Nephron progenitor cell (in vitro differentiated cells): ENCODE data around the gene ZFHX3.

Experiments
- DNase-seq: peaks from one replicate; pipeline ENCODE4 v3.0.0; 2021
- H3K27ac Mint-ChIP-seq: 2 replicates; pipeline ENCODE4 v1.8.0; 2021; ENCODE audit warnings: mild to moderate bottlenecking, moderate library complexity, mixed read lengths
- H3K27me3 Mint-ChIP-seq: 2 replicates; pipeline ENCODE4 v1.8.0; 2021; ENCODE audit warnings: mild to moderate bottlenecking, low read depth, mixed read lengths; ENCODE audit not compliant: poor library complexity
- H3K36me3 Mint-ChIP-seq: 2 replicates; pipeline ENCODE4 v1.8.0; 2021; ENCODE audit warnings: low read depth, mixed read lengths
- H3K4me1 Mint-ChIP-seq: 2 replicates; pipeline ENCODE4 v1.8.0; 2021; ENCODE audit warnings: mixed read lengths
- H3K4me3 Mint-ChIP-seq: 2 replicates; pipeline ENCODE4 v1.8.0; 2021; ENCODE audit warnings: mild to moderate bottlenecking, moderate library complexity, mixed read lengths
- H3K9me3 Mint-ChIP-seq: 2 replicates; pipeline ENCODE4 v1.8.0; 2021; ENCODE audit warnings: mild to moderate bottlenecking, moderate library complexity, mixed read lengths
- TF ChIP-seq, protein P1 (sequence below): fragments of 200-600 bp; sonication (generic); IDR thresholded peaks from 2 replicates; pipeline ENCODE4 v1.5.0; 2021; ENCODE audit warnings: antibody characterized with exemption

Gene ZFHX3

DNA sequence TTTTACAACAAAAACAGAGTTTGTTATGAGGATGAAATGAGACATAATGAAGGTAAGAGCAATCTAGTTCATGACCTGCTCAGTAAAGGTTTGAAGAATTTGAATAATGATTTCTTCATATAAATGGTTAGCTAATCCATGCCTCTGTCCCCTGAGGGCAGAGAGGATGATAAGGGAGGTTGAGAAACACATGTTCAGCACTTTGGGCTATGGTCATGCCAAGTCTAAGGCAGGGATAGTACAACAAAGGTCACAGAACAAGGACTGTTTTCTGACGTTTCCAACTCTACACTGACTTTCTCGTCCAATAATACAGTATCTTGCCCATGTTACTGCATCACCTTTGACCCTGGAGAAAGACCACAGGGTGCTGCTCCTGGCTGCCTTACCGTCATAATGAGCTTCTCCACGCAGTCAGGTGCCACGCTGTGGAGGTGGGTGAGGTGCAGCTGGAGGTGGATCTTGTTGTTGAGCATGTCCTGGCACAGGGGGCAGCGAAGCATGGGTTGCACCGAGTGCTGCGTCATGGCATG, 236.7 kb downstream of the ZFHX3 start:
- Mint-ChIP-seq H3K9me3 (no peaks in the 10 kb centered on the region), H3K4me1 (peaks cover 5% of the 10 kb centered on the region), H3K36me3 (peaks cover 41% of the 10 kb centered on the region), H3K27ac (no peak overlapping the region), H3K4me3 (no peak overlapping the region), H3K27me3 (no peaks in the 10 kb centered on the region)
- DNase-seq = no peak
- TF ChIP-seq, protein P1, sequence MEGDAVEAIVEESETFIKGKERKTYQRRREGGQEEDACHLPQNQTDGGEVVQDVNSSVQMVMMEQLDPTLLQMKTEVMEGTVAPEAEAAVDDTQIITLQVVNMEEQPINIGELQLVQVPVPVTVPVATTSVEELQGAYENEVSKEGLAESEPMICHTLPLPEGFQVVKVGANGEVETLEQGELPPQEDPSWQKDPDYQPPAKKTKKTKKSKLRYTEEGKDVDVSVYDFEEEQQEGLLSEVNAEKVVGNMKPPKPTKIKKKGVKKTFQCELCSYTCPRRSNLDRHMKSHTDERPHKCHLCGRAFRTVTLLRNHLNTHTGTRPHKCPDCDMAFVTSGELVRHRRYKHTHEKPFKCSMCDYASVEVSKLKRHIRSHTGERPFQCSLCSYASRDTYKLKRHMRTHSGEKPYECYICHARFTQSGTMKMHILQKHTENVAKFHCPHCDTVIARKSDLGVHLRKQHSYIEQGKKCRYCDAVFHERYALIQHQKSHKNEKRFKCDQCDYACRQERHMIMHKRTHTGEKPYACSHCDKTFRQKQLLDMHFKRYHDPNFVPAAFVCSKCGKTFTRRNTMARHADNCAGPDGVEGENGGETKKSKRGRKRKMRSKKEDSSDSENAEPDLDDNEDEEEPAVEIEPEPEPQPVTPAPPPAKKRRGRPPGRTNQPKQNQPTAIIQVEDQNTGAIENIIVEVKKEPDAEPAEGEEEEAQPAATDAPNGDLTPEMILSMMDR = no peak

DNA sequence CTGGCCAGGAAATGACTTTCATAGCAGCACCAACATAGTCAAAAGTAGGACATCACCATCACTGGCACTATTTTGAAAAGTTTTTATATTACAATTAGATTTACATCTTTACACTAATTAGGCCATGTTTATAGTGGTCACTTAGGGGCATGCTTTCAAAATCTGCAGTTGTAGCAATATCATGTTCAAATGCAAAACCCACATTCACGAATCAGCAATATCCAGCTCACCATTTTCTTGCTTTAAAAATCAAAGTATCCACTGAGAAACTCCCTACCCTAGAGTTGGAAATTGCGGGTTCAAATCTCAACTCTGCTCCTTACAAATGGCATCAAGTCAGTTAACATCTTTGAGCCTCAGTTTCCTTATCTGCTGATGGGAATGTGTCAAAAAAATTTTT, 237.4 kb downstream of the ZFHX3 start:
- DNase-seq = no peak
- H3K4me3 Mint-ChIP-seq = no peak overlapping the region
- H3K4me1 Mint-ChIP-seq = peaks cover 5% of the 10 kb centered on the region
- TF ChIP-seq, protein P1 = no peak
- H3K27me3 Mint-ChIP-seq = no peaks in the 10 kb centered on the region
- H3K36me3 Mint-ChIP-seq = peaks cover 47% of the 10 kb centered on the region
- no peaks in the 10 kb centered on the region for H3K9me3 Mint-ChIP-seq
- no peak overlapping the region for H3K27ac Mint-ChIP-seq

DNA sequence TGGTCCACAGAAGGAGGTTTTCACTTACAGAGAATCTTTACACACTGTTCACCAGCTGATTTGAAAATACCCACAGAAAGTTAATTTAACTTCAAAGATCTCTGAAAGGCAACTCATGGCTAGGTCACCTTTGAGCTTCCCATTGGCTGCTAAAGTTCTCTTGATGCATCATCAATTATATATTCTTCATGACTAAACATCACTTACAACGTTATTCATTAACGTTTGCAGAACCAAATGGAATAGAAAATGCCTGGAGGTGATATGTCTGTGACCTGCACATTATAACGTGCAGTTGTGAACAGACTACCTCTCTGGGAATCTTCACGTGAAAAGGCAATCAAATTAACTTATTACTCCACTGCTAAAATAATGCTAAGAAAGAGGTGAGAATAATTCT, 238.5 kb downstream of the ZFHX3 start:
- DNase-seq = no peak
- no peaks in the 10 kb centered on the region for H3K27me3 Mint-ChIP-seq
- peaks cover 50% of the 10 kb centered on the region for H3K36me3 Mint-ChIP-seq
- no peak overlapping the region for H3K27ac Mint-ChIP-seq
- H3K9me3 Mint-ChIP-seq = no peaks in the 10 kb centered on the region
- H3K4me3 Mint-ChIP-seq = no peak overlapping the region
- no peaks in the 10 kb centered on the region for H3K4me1 Mint-ChIP-seq
- TF ChIP-seq, protein P1 = no peak

DNA sequence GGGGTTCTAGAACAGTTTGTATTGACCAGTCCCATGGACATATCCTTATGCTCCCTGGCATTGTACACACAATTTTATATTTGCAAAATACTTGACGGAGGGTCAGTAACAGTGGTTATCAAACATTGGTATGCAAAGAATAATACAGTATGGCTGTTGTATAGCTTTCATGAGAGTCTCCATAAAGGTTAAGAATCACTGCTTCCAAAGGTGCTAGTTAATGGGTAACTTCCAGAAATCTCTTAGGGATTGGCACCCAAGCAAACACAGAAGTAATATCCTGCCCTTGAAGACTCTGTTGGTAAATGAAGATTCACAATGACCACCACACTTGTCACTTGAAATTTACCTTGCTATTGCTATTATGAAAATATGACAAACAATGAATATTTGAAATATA, 239.2 kb downstream of the ZFHX3 start:
- Mint-ChIP-seq H3K9me3 (no peaks in the 10 kb centered on the region), H3K4me1 (no peaks in the 10 kb centered on the region), H3K4me3 (no peak overlapping the region), H3K27ac (no peak overlapping the region), H3K27me3 (no peaks in the 10 kb centered on the region), H3K36me3 (peaks cover 54% of the 10 kb centered on the region)
- TF ChIP-seq, protein P1 = no peak
- no peak for DNase-seq

DNA sequence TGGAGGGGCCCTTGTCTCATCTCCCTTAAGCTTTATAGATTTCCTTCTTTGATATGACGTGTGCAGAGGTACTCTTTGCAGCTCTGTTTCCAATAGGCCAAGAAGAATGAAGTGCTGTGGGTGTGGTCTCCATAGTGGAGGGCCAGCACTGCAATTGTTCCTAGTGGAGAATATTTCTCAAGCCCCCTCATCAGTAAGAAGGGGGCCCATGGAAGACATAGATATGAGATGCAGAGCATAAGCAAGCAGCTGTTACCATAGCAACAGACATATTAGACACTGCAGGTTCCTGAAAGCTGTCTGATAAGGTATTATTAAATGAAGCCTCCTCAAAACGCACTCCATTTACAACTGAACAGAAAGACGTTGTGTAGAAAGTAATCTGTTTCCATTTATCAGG, 240.7 kb downstream of the ZFHX3 start:
- peaks cover 63% of the 10 kb centered on the region for H3K36me3 Mint-ChIP-seq
- TF ChIP-seq, protein P1 = no peak
- no peaks in the 10 kb centered on the region for H3K9me3 Mint-ChIP-seq
- no peak overlapping the region for H3K4me3 Mint-ChIP-seq
- no peaks in the 10 kb centered on the region for H3K27me3 Mint-ChIP-seq
- H3K27ac Mint-ChIP-seq = no peak overlapping the region
- DNase-seq = no peak
- H3K4me1 Mint-ChIP-seq = peaks cover 6% of the 10 kb centered on the region

DNA sequence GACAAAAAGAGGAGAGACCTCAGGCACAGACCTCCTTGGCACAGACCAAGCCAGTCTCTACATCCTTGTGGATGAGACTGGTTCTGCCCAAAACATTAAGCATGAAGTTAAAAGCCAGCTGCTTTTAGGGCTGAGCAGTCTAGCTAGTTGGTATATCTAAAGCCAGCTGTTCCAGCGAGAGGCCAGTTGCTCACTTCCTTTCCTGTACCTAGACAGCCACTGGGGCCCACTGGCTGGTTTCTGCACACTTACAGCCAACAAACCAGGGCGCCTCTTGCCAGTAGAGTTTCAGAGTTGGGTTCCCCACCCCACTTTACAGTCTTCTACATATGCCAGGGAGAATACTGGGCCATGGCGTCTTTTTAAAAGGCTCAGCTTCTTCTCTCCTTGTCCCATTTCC, 242.4 kb downstream of the ZFHX3 start:
- TF ChIP-seq, protein P1 = no peak
- Mint-ChIP-seq H3K27me3 (no peaks in the 10 kb centered on the region), H3K9me3 (no peaks in the 10 kb centered on the region), H3K36me3 (peaks cover 57% of the 10 kb centered on the region), H3K4me3 (no peak overlapping the region), H3K4me1 (peaks cover 7% of the 10 kb centered on the region), H3K27ac (no peak overlapping the region)
- no peak for DNase-seq
